ENCODE data around the gene CYP3A5. TPM values are rescaled to one million over a fixed set of nuclear protein-coding genes. Genes with fewer than 3 reads are reported as not detected.

Gene CYP3A5
- total RNA-seq, 1 experiment from 2014 or later: 0.36 TPM

DNA sequence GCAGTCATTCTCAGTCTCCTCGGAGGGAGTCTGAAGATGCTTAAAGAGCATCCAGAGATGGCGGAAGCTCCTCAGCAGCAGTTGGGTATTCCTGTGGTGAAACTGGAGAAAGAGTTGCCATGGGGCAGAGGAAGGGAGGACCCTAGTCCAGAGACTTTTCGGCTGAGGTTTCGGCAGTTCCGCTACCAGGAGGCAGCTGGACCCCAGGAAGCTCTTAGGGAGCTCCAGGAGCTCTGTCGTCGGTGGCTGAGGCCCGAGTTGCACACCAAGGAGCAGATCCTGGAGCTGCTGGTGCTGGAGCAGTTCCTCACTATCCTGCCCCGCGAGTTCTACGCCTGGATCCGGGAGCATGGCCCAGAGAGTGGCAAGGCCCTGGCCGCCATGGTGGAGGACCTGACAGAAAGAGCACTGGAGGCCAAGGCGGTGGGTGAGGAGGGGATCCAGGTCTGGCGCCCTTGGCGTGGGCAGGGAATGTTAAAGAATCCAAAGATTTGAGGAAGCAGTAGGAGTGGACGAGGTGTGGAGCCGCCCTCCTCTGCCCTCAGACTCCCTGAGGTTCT is 60.1 kb downstream of the CYP3A5 start:
- H3K9me3 ChIP-seq (replicated peaks): no peaks in the 10 kb centered on the region
- no peaks in the 10 kb centered on the region for H3K27me3 ChIP-seq
- H3K4me3 ChIP-seq: no peak overlapping the region
- DNase-seq: no peak
- peaks cover 14% of the 10 kb centered on the region; the same call in 1 of the 2 replicates for H3K4me1 ChIP-seq
- H3K27ac ChIP-seq: no peak overlapping the region
- H3K36me3 ChIP-seq: peaks cover 49% of the 10 kb centered on the region

DNA sequence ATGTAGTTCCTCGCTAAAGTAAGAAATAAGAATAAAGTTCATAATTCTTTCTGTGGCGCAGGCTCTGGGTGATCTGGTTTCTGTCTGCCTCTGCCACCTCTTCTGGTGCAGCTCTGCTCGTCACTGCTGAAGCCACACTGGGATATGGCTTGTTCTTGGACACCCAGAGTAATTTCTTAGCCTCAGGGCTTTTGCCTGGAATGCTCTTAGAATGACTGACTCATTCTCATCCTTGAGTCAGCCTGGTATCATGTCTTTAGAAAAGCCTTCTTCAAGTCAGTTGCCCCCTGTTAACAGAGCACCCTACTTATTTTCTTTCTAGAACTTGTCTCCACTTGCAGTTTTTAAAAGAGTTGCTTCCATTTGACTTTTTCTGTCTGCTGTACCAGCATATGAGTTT is 61.1 kb downstream of the CYP3A5 start:
- Histone ChIP-seq H3K27me3 (no peaks in the 10 kb centered on the region), H3K9me3 (replicated peaks) (no peaks in the 10 kb centered on the region), H3K4me1 (peaks cover 14% of the 10 kb centered on the region; the same call in 1 of the 2 replicates), H3K27ac (no peak overlapping the region), H3K36me3 (peaks cover 43% of the 10 kb centered on the region), H3K4me3 (no peak overlapping the region)
- DNase-seq: no peak

DNA sequence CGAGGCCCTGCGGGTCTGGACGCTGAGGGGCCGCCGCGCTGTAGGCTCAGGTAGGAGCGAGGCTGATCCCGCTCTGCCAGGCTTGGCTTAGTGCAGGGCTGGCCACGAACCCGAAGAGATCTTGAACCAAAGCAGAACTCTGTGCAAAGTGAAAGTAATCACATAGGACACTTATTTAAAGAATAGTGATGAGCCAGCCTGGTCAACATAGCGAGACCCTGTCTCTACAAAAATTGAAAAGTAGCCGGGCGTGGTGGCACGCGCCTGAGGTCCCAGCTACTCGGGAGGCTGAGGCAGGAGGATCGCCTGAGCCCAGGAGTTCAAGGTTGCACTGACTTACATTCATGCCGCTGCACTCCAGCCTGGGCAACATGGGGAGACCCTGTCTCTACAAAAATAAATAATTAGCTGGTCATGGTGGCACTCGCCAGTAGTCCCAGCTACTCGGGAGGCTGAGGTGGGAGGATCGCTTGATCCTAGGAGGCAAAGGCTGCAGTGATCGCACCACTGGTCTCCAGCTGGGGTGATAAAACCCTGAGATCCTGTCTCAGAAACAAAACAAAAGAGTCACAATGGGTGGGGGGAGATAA is 62.5 kb downstream of the CYP3A5 start:
- Histone ChIP-seq H3K36me3 (peaks cover 30% of the 10 kb centered on the region), H3K27ac (peak overlapping the region; percentile 74), H3K9me3 (replicated peaks) (no peaks in the 10 kb centered on the region), H3K4me1 (peaks cover 3% of the 10 kb centered on the region; the same call in 1 of the 2 replicates), H3K4me3 (peak overlapping the region; percentile 97), H3K27me3 (no peaks in the 10 kb centered on the region)
- no peak for DNase-seq

DNA sequence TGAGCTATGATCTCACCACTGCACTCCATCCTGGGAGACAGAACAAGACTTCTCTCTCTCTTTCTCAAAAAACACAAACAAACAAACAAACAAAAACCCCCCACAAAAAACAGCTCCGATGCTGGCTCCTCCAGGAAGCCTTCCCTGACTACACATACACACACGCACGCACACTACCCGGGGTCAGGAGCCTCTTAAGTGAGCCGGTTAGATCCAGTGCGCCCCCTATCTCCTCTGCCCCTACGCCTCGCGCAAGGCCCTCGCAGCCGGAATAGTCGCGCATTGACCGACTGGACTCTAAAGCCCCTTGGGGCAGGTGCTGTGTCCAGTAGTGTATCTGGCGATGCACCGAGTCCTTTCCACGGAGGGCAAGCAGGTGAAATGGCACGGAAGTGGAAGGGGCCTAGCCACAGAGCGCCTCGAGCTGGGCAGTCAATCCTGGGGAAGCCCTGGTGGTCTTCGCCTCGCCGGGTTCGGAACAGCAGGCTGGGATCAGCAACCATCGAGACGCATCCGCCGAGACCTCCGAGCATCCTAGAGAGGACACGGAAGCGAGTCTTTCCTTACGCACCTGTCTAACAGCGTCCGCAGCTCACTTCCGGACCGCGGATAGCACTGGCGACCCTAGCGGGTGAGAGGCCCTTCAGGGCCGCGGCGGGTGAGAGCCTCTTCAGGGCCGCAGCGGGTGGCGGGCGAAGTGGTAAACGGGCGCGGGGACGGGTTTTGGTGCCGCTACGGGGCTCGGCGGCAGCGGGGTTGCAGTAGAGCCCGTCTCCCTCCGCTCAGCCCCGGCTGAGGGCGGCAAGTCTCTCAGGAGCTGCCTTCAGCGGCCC is 63.2 kb downstream of the CYP3A5 start, which contains the start of gene ZSCAN25:
Gene ZSCAN25, plus strand, starts transcription at position 588 of the 833 bp plus-strand sequence. CDS start 2,661 bp downstream, outside the sequence.
- Histone ChIP-seq H3K4me1 (no peaks in the 10 kb centered on the region), H3K27ac (peak within 1 kb of the TSS; percentile 74), H3K4me3 (peak within 1 kb of the TSS; percentile 97), H3K9me3 (replicated peaks) (no peaks in the 10 kb centered on the region), H3K36me3 (peaks cover 23% of the 10 kb centered on the region), H3K27me3 (no peaks in the 10 kb centered on the region)
- peak; percentile 96 to 97 for DNase-seq

DNA sequence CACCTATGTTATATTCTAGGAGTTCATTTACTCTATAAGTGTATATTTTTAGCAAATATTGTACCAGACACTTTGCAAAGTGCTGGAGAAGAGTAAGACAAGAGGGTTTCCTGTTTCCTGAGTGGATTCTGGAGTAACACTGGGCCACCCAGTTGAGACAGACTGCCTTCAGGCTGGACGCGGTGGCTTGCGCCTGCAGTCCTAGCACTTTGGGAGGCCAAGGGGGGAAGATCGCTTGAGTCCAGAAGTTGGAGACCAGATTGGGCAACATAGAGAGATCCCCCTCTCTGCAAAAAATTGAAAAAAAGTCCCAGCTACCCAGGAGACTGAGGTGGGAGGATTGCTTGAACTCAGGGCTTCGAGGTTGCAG is 63.8 kb downstream of the CYP3A5 start:
- Histone ChIP-seq H3K4me3 (peak overlapping the region; percentile 97), H3K9me3 (replicated peaks) (no peaks in the 10 kb centered on the region), H3K4me1 (no peaks in the 10 kb centered on the region), H3K27me3 (no peaks in the 10 kb centered on the region), H3K36me3 (peaks cover 20% of the 10 kb centered on the region), H3K27ac (no peak overlapping the region)
- no peak for DNase-seq

DNA sequence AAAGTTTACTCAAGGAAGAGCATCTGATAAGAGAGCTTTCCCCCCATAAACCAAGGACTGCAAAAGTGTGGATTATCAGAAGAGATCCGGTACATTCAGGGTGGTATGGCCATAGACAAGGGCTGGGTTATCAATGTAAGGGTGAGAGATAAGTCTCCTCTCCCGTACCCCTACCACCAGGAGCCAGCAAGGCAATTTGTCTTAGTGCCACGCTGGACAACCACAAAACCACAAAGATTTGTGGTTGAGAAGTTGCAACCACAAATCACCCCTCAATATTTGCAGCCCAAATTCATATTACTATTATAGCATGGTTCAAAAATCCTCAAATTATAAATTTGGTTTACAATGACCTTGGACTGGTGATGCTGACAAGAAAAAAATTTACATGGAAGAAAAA is 65.3 kb downstream of the CYP3A5 start:
- Histone ChIP-seq H3K4me1 (no peaks in the 10 kb centered on the region), H3K36me3 (peaks cover 13% of the 10 kb centered on the region), H3K4me3 (no peak overlapping the region), H3K27me3 (no peaks in the 10 kb centered on the region), H3K27ac (no peak overlapping the region), H3K9me3 (replicated peaks) (no peaks in the 10 kb centered on the region)
- no peak for DNase-seq

DNA sequence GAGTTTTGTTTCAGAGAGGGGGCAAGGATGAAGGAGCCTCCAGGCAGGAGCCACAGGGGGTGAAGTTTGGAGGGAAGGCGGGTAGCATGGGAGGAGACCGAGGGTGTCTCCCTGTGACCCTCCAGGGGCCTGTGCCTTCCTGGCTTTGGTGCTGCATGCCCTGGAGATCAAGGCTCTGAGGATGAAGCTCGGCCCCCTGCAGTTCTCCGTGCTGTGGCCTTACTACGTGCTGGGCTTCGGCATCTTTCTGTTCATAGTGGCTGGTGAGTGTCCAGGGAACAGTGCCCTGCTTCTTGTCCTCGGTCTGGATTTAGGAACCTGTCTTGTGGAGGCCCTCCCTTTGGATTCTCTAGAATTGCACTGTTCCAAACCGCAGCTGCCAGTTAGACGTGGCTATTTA is 72.2 kb downstream of the CYP3A5 start:
- no peak for DNase-seq
- Histone ChIP-seq H3K27me3 (0 out of 2 replicates have a peak, but pooled peaks cover 6% of the 10 kb centered on the region), H3K36me3 (no peaks in the 10 kb centered on the region), H3K4me1 (no peaks in the 10 kb centered on the region), H3K4me3 (no peak overlapping the region), H3K9me3 (replicated peaks) (no peaks in the 10 kb centered on the region), H3K27ac (no peak overlapping the region)

DNA sequence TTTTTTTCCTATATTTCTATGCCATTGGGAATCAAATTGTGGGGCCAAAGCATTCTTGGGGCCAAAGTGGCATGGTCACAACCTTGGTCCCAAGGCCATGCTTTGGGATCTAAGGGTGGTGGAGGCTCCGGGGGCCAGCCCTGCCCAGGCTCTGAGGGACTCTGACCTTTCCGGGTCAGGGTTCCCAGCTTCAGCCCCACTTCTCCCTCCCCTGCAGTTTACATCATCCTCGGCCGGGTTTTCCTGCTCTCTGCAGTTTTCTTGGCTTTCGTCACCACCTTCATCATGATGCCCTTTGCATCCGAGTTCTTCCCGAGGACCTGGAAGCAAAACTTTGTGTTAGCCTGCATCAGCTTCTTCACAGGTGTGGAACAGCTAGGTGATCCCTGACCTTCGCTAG is 73.3 kb downstream of the CYP3A5 start:
- no peaks in the 10 kb centered on the region for H3K9me3 ChIP-seq (replicated peaks)
- no peak for DNase-seq
- no peak overlapping the region for H3K27ac ChIP-seq
- no peak overlapping the region for H3K4me3 ChIP-seq
- H3K27me3 ChIP-seq: 0 out of 2 replicates have a peak, but pooled peaks cover 6% of the 10 kb centered on the region
- no peaks in the 10 kb centered on the region for H3K36me3 ChIP-seq
- no peaks in the 10 kb centered on the region for H3K4me1 ChIP-seq

DNA sequence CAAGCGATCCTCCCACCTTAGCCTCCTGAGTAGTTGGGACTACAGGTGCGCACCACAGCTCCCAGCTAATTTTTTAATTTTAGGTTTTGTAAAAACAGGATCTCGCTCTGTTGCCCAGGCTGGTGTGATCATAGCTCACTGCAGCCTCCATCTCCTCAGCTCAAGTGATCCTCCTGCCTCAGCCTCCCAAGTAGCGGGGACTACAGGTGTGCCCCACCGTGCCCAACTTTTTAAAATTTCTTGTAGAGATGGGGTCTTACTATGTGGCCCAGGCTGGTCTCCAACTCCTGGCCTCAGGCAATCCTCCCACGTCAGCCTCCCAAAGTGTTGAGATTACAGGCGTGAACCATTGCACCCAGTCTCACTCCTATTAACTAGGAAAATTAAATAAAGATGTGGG is 74.3 kb downstream of the CYP3A5 start:
- no peak for DNase-seq
- Histone ChIP-seq H3K36me3 (no peaks in the 10 kb centered on the region), H3K27ac (no peak overlapping the region), H3K27me3 (0 out of 2 replicates have a peak, but pooled peaks cover 6% of the 10 kb centered on the region), H3K4me1 (no peaks in the 10 kb centered on the region), H3K9me3 (replicated peaks) (no peaks in the 10 kb centered on the region), H3K4me3 (no peak overlapping the region)

DNA sequence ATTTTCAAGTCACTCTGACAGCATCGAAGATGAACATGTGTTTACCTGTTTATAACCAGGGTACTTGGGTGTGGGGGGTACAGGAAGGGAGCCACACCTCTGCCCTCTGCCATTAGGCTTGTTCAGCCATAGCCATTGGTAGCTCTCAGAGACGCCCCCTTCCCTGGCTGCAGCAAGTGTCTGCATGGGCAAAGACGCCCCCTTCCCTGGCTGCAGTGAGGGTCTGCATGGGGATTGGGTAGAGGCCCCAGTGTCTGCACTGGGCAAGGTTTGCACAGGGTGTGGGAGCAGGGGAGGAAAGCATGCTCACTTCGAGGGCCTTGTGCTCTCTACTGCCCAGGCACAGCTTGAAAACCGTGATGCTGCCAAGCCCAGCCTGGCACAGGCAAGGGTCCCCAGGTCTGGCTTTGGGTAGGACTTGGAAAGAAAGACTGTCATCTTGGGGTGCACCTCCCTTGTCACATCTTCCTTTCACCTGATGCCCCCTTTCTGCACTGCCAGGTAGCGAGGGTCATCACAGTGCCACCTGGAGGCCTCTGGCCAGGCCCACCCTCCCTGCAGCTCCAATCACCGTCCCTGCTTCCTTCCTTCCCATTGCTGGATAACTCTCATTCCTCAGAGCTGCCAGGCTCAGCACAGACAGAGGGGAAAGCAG is 78.0 kb downstream of the CYP3A5 start:
- Histone ChIP-seq H3K27ac (no peak overlapping the region), H3K4me1 (no peaks in the 10 kb centered on the region), H3K36me3 (no peaks in the 10 kb centered on the region), H3K27me3 (no peaks in the 10 kb centered on the region), H3K9me3 (replicated peaks) (no peaks in the 10 kb centered on the region), H3K4me3 (no peak overlapping the region)
- no peak for DNase-seq

DNA sequence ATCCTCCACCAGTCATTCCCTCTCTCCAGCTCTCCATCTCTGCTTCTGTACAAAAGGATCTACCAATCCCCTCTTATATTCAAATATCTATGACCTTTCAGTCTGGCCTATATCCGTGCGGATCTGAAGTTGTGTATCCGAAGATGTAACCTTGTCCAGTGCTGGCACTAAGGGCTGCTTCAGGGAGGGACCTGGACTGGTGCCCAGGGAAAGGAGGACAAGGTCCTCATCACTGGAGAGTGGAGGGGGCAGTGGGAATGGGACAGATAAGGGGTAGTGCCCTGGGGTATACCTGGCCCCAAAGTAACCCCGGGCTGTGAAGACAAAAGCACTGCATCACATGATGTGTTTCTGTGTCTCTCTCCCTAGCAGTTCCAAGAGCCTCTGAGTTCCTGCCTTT is 80.0 kb downstream of the CYP3A5 start:
- Histone ChIP-seq H3K27me3 (no peaks in the 10 kb centered on the region), H3K4me3 (no peak overlapping the region), H3K27ac (no peak overlapping the region), H3K9me3 (replicated peaks) (no peaks in the 10 kb centered on the region; the same call in 1 of the 2 replicates), H3K36me3 (no peaks in the 10 kb centered on the region), H3K4me1 (no peaks in the 10 kb centered on the region)
- DNase-seq: no peak

Other genes starting within 250 kb of the CYP3A5 start
- gene PTCD1, start 241.2 kb downstream of the CYP3A5 start, total RNA-seq (2014; rRNA removed; shearing (Covaris generic)): 7.5 and 8.2 TPM in 2 replicates
- 58.9 and 76.8 TPM in 2 replicates for gene CPSF4, start 241.1 kb downstream of the CYP3A5 start, total RNA-seq (2014; rRNA removed; shearing (Covaris generic))
- gene ATP5MF, start 213.8 kb downstream of the CYP3A5 start, total RNA-seq (2014; rRNA removed; shearing (Covaris generic)): 912 and 1,207 TPM in 2 replicates
- 12.2 and 20.1 TPM in 2 replicates for gene ZNF789, start 207.1 kb downstream of the CYP3A5 start, total RNA-seq (2014; rRNA removed; shearing (Covaris generic))
- 25.4 and 29.7 TPM in 2 replicates for gene ZNF394, start 179.7 kb downstream of the CYP3A5 start, total RNA-seq (2014; rRNA removed; shearing (Covaris generic))
- 18.9 and 19.5 TPM in 2 replicates for gene ZKSCAN5, start 175.3 kb downstream of the CYP3A5 start, total RNA-seq (2014; rRNA removed; shearing (Covaris generic))
- gene FAM200A, start 127.9 kb downstream of the CYP3A5 start, total RNA-seq (2014; rRNA removed; shearing (Covaris generic)): 13.9 and 15.0 TPM in 2 replicates
- gene ZNF655, start 121.4 kb downstream of the CYP3A5 start, total RNA-seq (2014; rRNA removed; shearing (Covaris generic)): 64.3 and 79.9 TPM in 2 replicates
- 0.32 and 0.61 TPM in 2 replicates for gene TMEM225B, start 81.7 kb downstream of the CYP3A5 start, total RNA-seq (2014; rRNA removed; shearing (Covaris generic))
- gene ZSCAN25, start 63.0 kb downstream of the CYP3A5 start, total RNA-seq (2014; rRNA removed; shearing (Covaris generic)): 21.2 and 22.0 TPM in 2 replicates
- 0.12 TPM in 1 of 2 replicates, not detected in the other for gene CYP3A7, start 55.2 kb upstream of the CYP3A5 start, total RNA-seq (2014; rRNA removed; shearing (Covaris generic))
- gene CYP3A4, start 104.2 kb upstream of the CYP3A5 start, total RNA-seq (2014; rRNA removed; shearing (Covaris generic)): not detected in 2 replicates
- gene CYP3A43, start 148.0 kb upstream of the CYP3A5 start, total RNA-seq (2014; rRNA removed; shearing (Covaris generic)): not detected in 2 replicates
- 0.32 TPM in 1 of 2 replicates, not detected in the other for gene OR2AE1, start 197.0 kb upstream of the CYP3A5 start, total RNA-seq (2014; rRNA removed; shearing (Covaris generic))
- 16.3 and 18.5 TPM in 2 replicates for gene TRIM4, start 239.5 kb upstream of the CYP3A5 start, total RNA-seq (2014; rRNA removed; shearing (Covaris generic))
- gene GJC3, start 249.6 kb upstream of the CYP3A5 start, total RNA-seq (2014; rRNA removed; shearing (Covaris generic)): not detected in 2 replicates